HG03175 (cell line): Measurements from ENCODE around the gene COL5A1.
"Not testable (repeated sequence)": the region's sequence is repeated elsewhere in the genome, so short reads cannot be mapped to it uniquely, and the experiment has no call there.

ENCODE experiments used
- ATAC-seq: cut with Tn5 transposase; IDR thresholded peaks from one replicate; pipeline ENCODE4 v1.9.1; 2021; ENCODE audit warnings: mild to moderate bottlenecking, moderate library complexity; ENCODE audit not compliant: unreplicated experiment

The COL5A1 gene

DNA sequence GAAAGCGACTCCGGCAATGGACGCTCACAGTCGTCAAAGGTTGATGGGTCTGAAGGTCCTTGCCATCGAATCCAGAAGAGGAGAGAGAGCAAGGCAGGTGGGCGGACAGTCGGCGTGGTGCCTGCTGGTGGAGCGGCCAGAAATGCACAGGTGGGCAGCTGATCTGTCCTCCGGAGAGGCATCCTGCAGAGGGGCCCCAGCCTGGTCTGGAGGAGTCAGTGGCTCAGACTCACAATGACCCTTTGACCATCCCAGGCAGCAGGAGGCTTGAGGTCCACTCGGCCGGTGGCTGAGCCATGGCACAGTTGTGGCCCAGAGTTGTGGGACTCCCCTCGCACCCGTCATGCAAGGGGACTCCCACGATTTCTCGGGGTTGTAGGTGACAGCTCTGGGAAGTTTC, 204.6 kb downstream of the COL5A1 start:
- ATAC-seq = no peak

DNA sequence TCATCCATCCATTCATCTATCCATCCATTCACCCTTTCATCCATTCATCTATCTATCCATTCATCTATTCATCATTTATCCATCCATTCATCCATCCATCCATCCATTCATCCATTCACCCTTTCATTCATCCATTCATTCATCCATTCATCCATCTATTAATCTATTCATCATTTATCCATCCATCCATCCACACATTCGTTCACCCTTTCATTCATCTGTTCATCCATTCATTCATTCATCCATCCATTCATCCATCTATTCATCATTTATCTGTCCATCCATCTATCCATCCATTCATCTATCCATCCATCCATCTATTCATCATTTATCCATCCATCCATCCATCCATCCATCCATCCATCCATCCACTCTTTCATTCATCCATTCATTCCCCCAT, 205.1 kb downstream of the COL5A1 start:
- ATAC-seq = no peak

DNA sequence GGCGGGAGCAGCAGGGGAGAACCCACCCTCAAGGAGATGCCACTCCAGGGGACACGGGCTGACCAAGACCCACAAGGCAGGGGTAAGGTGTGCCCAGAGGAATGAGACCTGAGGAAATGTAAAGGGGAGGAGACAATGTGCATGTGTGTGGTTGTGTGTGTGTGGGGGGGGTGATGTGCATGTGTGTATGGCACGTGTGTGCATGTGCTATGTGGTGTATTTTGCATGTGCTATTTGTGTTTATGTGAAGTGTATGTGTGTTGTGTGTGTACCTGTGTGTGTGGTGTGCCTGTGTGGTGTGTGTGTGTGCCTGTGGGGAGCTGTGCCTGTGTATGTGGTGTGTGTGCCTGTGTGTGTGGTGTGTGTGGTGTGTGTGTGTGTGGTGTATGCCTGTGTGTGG, 205.5 kb downstream of the COL5A1 start:
- no peak for ATAC-seq

DNA sequence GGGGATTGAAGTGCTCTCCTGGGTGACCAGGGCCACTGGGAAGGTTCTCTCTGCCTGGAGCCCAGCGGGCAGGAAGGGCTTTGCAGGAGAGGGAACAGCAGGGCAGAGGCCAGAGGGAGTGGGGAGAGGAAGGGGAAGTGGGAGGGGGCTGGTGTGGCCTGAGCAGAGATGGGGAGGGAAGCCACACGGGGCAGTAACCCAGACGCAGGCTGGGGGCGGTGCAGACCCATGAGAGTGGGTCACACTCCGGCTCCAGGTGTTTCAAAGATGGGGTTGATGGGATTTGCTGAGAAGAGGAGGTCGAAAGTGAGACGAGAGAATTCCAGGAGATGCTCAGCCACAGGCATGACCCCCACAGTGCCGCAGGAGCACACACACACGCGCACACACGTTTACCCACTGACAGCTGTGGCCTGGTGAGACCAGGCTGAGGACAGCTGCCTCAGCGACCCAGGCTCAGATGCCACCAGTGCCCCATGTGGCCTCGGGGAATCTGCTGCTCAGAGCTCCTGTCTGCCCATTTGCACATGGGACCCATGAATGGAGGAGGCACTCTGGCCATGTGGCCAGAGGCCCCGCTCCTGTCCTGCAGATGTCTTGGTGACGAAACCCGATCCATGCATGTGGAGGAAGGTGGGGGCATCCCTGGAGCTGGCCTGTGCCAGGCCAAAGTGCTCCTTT, 206.3 kb downstream of the COL5A1 start:
- no peak for ATAC-seq

DNA sequence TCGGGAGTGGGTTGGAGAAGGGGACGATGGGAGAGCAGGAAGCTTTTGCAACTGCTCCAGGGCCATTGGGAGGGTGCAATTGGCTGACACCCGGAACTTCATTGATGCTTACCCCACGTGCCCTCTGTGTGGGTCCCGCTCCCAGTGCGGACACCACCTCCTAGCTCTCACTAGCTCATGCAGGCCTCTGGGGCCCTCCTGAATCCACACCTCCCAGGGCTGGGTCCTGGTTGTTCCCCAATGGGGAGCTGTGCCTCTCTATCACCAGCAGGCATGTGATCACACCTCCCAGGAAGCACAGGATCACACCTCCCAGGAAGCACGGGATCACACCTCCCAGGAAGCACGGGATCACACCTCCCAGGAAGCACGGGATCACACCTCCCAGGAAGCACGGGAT, 206.9 kb downstream of the COL5A1 start:
- ATAC-seq = no peak

DNA sequence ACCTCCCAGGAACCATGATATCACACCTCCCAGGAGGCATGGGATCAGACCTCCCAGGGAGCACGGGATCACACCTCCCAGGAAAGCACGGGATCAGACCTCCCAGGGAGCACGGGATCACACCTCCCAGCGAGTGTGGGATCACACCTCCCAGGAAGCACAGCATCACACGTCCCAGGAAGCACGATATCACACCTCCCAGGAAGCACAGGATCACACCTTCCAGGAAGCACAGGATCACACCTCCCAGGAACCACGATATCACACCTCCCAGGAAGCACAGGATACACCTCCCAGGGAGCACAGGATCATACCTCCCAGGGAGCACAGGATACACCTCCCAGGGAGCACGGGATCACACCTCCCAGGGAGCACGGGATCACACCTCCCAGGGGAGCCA, 209.0 kb downstream of the COL5A1 start:
- no peak for ATAC-seq

DNA sequence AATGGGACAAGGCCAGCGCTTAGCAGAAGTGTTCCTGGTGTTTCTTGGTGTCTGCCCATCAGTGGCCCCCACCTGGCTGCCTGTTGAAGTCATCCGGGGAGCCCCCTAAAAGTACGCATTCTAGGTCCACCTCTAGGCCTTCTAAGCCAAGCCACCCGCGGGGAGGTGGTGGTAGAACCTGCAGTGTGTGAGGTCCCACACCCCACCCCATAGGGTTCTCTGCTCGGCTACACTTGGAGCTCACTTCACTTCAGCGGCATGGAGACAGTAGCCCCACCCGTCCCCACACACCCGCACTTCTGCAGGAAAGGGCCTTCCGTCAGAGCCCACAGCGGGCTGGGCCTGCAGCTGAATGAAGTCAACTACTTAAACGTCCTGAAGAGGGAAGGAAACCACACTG, 209.4 kb downstream of the COL5A1 start:
- ATAC-seq = no peak

DNA sequence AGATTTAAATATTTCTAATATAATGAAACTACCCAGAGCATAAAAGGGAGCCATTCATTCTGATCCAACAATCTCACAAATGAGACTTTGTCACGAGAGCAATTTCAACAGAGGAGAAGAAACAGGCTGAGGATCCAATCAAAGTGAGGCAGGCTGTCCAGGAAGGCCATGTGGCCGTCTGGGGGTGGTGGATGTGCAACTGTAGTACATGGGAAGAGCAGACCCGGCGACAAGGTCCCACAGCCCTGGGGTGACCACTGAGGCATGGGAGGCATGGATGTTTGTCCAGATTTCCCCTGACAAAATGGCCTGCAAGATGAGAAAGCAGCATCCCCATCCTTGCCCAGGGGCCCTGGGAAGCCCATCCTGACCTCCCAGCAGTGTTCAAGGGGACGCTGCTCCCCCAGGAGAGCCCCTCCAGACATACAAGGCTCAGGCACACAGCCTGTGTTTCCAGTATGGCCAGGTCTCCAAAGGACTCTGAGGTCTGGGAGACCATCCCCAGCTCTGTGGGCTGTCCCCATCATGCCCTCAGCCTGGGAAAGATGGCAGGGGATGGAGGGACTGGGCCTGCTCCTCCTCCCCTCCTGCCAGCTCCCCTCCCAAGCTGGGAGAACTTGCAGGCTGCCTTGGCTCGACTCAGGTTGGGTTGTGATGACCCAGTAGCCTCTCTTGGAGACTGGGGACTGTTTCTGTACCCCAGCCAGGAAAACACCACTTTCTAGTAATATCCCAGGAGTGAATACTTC, 211.5 kb downstream of the COL5A1 start:
- no peak for ATAC-seq

DNA sequence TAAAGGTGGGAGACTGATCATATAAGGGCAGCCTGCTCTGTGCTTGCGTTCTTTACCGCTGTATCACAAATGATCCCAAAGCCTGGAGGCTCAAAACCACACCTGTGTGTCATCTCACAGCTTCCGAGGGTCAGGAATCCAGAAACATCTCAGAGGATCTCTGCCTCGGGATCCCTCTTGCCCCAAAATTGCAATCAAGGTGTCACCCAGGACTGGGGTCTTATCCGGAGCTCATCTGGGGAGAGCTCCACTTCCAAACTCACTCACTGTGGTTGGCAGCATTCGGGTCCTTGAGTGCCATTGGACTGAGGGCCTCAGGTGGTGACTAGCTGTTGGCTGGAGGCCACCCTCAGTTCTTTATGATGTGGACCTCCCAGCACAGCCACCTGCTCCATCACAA, 212.3 kb downstream of the COL5A1 start:
- ATAC-seq = no peak

DNA sequence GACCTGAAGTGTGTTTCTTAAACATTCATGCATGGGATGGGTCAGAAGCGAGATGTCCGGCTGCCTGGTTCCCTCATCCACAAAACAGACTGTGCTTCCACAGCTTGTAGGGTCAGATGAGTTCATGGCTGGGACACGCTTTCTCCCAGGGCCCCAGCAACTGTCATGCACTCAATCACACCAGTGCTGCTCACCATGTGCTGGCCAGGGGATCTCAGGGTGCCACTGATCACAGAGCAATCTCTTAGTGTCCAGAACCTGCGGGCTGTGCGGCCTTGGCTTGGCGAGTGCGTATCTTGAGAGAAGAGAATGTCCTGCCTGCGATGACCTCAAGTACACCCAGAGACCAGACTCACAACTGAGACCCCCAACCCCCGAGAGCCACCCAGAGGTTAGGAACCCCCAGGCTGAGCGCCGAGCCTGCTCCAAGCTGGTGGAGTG, 213.0 kb downstream of the COL5A1 start:
- no peak for ATAC-seq

DNA sequence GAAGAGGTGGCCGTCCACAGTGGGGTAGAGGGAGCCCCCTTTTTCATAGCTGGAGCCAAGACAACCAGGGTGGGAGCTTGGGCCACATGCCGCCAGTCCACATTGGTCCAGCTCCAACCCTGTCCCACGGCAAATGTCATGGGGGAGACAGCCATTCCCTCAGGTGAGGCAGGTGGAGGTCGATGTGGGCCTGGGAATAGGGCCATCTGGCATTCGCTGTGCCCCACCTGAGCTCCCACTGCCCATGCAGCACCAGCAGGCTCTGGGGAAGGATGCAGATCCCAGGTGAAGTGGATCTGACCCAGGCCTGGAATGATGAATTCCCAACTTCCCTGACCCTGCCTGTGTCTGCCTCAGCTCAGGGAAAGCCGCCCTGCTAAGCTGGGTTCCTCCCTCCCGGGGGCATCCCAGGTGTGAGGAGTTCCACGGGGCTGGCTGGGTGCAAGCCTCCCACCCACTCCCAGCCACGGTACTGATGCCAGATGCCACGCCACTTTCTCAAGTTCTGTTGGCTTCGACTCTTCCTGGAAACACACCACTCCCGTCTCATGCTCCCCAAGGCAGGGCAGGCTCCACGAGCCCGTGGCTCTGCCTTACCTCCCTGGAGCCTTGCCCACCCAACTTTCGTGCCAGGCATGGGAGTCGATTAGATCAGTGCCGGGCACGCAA, 213.8 kb downstream of the COL5A1 start:
- ATAC-seq = no peak

DNA sequence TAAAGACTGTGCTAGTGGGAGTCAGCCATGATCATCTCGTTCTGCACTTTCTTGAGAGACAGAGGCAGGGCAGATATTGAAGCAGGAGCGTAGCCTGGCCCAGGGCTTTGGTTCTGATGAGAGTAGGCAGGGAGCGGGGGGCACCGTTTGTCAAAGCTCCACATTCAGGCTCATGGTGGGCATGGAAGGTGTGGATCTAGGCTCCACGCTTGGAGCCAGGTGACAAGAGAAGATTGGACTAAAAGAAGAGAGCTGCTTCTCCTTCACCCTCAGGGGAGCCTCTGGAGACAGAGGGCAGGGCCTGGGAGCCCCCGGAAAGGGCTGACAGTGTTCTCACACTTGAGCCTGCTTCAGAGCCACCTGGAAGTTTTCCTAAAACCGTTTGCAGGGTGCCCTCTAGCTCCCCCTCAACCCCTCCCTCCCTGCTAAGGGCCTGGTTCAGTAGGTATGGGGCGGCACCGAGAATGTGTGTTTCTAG, 214.3 kb downstream of the COL5A1 start:
- ATAC-seq = no peak

DNA sequence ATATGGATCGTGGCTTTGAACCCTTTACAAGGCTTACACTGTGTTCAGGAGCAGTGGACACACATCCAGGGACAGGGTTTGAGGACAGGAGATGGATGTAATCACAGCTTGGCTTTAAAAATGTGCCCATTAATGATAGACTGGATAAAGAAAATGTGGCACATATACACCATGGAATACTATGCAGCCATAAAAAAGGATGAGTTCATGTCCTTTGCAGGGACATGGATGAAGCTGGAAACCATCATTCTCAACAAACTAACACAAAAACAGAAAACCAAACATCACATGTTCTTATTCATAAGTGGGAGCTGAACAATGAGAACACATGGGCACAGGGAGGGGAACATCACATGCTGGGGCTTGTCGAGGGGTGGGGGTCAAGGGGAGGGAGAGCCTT, 215.8 kb downstream of the COL5A1 start:
- ATAC-seq = not testable (repeated sequence)

DNA sequence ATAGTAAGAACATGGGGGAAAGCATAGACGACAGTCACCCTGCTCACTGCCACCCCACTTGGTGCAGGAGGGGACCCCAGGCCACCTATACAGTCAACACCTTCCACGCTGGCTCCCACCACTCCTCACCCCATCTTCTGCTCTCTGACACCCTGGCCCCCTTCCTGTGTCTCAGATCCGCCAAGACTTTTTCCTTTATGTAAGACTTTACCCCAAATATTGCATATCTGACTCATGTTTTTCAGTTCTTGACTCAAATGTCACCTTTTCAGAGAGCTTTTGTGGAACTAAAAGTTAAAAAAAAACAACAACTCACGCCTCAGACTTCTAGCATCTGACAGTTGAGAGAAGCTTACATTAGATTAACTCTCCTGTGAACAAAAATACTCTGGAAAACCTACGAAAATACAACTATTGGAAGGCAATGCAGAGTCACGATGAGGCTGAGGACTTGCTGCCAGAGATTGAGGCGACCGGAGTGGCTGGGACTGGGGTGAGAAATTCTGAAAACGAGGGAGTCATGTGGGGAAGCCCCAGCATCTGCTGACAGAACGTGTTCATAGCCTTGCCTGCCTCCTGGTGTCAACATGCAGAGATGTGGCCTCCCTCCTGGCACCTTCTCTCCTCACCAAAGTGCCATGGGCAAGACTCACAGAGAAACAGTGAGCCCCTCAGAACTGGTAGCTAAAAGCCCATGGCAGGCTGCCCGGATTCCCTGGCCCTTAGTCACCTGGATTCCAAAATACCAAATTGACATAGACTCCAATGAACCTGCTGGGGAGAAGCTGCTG, 216.6 kb downstream of the COL5A1 start:
- peak; percentile 73 for ATAC-seq

DNA sequence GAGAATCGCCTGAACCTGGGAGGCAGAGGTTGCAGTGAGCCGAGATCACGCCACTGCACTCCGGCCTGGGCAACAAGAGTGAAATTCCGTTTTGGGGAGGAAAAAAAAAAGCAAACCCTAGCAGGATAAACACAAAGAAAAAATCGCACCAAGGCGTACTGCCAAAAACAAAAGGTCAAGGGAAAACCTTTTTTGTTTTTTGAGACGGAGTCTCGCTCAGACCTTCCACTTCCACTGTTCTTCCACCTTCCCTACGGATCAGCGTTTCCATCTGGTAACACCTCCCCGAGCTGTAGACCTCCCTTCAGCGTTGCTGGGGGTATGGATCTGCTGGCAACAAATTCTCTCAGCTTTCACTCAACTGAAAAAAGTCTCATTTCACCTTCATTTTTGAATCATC, 218.9 kb downstream of the COL5A1 start:
- no peak for ATAC-seq

DNA sequence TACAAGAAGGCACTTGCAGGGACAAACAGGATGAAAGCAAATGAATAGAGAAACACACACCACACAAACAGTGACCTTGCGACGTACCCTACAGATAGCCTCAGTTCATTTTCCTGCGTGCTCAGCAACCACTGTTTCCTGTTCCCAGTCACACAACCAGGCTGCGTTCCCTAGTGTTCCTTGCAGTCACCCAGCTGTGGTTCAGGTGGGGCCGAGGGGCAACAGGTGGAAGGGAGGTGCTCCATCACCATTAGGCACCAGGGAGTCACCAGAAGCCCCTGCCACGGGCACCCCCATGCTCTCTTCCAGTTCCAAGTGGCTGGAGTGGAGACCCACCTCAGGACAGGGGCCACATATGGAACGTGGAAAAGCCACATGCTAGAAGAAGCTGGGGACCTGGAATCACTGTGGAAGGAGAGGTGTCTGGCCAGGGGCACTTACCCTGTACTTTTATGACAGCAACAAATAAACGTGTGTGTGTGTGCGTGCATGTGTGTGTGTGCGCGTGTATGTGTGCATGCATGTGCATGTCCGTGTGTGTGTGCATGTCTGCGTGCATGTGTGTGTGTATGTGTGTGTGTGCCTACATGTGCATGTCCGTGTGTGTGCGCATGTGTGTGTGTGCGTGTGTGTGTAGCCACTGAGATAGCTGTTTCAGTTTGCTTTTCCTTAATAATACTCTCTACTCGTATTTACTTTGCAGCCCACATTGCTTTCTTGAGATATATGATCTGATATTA, 220.2 kb downstream of the COL5A1 start:
- ATAC-seq = no peak

DNA sequence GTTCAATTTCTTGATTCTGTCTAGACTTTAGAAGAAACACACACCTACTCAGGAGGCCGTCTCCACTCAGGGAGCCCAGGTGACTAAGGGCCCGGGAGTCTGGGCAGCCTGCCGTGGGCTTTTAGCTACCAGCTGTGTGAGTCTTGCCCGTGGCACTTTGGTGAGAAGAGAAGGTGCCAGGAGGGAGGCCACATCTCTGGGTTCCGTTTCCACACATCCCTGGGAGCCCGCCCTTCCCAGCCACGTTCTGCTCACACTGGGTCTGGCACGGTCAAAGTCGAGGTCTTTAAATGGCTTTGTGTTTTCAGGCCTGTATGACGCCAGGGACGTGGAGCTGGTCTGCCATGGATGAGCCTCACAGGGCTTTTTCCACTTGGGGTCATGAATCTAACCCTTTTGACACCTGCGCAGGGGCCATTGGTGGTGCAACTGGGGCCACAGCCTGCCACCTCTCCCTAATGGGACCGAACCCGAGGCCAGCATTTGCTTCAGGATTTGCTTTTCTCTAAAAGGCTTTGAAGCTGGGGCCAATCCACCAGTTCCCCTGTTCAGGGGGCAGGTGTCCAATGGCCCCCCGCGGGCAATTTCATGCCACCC, 221.8 kb downstream of the COL5A1 start:
- ATAC-seq = no peak

DNA sequence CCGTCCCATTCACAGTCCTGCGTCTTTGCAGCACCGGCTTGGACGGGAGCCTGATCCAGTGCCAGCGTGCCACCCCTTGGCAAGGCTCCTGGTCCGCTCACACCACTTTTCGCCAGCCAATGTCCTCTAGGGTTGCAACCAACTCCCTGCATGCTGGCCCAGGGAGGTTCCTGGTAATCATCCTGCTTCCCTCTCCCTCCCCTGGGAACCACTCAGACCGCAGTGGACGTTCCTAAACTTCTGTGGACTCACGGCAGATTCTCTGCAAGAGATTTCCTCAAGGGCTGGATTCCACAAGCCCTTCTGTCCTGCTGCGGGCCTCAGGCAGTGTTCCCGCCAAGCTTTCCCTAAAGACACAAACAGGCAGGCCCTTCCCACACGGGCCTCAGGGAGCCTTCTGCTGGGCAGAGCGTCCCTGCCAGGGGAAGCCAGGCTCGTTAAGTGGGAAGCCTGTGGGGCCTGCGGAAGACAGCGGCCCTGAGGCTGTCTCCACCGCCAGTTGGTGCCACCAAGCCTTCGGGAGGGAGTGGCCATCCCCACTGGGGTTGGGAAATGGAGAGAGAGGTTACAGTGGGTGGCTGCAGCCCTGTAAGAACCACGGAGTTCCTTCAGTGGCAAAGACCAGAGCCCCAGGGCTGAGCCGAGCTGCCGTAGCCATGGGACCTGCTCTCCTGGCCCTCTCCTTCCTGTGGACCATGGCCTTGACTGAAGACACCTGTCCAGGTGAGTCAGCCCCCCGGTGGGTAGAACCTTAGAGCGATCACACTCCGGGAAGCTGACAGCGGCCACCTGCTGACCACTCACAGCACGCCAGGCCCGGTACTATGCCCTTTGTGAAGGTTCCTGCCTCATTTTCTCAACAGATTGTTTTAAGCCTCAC, 222.6 kb downstream of the COL5A1 start:
- no peak for ATAC-seq

DNA sequence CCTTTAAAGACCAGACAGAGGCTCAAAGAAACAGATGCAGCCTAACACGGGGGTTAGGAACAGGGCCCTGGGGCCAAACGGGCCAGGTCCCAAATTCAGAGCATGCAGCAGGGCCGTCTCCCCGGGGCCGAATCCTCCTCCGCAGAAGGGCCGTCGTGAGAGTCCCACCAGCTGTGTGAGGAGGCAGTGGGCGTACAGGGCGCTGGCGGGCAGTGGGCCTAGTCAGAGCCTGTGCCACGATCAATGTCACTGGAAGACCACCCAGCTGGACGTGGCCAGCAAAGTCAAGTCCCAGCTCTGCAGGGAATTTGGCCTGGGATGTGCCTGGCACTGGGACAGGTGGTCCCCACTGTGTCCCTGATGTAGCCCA, 223.2 kb downstream of the COL5A1 start:
- no peak for ATAC-seq
